C4-2B (cell line): ENCODE results near the gene GALNT13.

Source experiments
- ZFX ChIP-seq: fragments of 450-650 bp; IDR thresholded peaks from 2 replicates; pipeline ENCODE4 v1.6.1; 2017
- TF ChIP-seq, protein P1 (sequence below): fragments of 450-650 bp; conservative IDR thresholded peaks from 2 replicates; pipeline ENCODE4 v1.5.1; 2017; ENCODE audit warnings: mild to moderate bottlenecking

DNA sequence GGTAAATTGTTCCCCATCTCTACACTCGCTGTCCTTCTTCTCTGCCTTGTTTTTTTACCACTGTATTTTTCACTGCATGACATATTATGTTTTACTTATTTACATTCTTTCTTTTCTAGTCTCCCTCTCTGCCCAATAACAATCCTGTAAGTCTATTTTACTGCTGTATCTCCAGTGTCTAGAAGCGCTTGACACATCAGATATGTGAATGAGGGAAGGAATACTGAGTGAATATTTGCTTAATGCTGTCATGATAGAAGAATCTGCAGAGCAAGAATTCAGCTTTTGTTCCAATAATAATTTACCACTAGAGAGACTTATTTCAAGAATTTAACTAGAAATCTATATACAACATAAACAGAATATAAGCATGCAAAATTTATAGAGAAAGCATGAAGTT lies 99.5 kb downstream of the GALNT13 start:
- TF ChIP-seq, protein P1, sequence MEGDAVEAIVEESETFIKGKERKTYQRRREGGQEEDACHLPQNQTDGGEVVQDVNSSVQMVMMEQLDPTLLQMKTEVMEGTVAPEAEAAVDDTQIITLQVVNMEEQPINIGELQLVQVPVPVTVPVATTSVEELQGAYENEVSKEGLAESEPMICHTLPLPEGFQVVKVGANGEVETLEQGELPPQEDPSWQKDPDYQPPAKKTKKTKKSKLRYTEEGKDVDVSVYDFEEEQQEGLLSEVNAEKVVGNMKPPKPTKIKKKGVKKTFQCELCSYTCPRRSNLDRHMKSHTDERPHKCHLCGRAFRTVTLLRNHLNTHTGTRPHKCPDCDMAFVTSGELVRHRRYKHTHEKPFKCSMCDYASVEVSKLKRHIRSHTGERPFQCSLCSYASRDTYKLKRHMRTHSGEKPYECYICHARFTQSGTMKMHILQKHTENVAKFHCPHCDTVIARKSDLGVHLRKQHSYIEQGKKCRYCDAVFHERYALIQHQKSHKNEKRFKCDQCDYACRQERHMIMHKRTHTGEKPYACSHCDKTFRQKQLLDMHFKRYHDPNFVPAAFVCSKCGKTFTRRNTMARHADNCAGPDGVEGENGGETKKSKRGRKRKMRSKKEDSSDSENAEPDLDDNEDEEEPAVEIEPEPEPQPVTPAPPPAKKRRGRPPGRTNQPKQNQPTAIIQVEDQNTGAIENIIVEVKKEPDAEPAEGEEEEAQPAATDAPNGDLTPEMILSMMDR = no peak
- TF ChIP-seq ZFX = no peak
